Left cardiac atrium (tissue), 4 donors: ENCODE results near the gene KBTBD12. TPM values are rescaled to one million over a fixed set of nuclear protein-coding genes. Genes with fewer than 3 reads are reported as not detected.
A peak's percentile ranks its signal among the peaks of the same experiment; 100 is the strongest.

Source experiments
- ATAC-seq, 2 donors: fragments of 200-7000 bp; cut with Tn5 transposase; one replicate each; pipeline ENCODE4 v1.9.1; 2020; ENCODE audit warnings: mild to moderate bottlenecking in 2 of 2, moderate library complexity in 2 of 2
- DNase-seq: peaks from one replicate; pipeline ENCODE4 v3.0.0-alpha.2; 2020
- intact Hi-C, 2 donors: fragments of 100-400 bp; cut with DNase I; formaldehyde crosslinking; loops; one replicate each; pipeline versions ENCODE4 v1.14.1 to v1.15.1; 2022 to 2023
- total RNA-seq, 2 donors: library from RNA; stranded (reverse); fragmentation: NEBNext Ultra II Directional; extraction: Animal tissue kit (Norgen Biotek cat#: 25700); gene quantifications; one replicate each; pipeline ENCODE4 v1.2.1, GENCODE V29; 2021
- donor health status: DM: no; HTN: yes; CAD: no.
- donor health status: DM: no; HTN: yes; CAD: no; lungs with severe emphysema.
- donor health status: DM: yes; HTN: yes; CAD: no.
- donor health status: Dilated cardiomyopathy.

Gene KBTBD12
- total RNA-seq, 2 donors from 2014 or later, result 3.2 to 5.1 TPM

GRCh38 chr3:127975153-127976029, 60.4 kb downstream of the KBTBD12 start:
- intact Hi-C loops, result loop anchor here in 1 of 2 donors (5.0 kb wide), 1 partner anchor 323 kb away; no protein-coding TSS in a partner anchor
- ATAC-seq (no peak), DNase-seq (no peak)

GRCh38 chr3:127978636-127979035, 63.6 kb downstream of the KBTBD12 start:
- ATAC-seq (no peak), DNase-seq (no peak)
- intact Hi-C loops, result loop anchor here in 1 of 2 donors (5.0 kb wide), 1 partner anchor 326 kb away; no protein-coding TSS in a partner anchor

- intact Hi-C loops, result loop anchor here in 1 of 2 donors (5.0 kb wide), 1 partner anchor 327 kb away; no protein-coding TSS in a partner anchor
- ATAC-seq (no peak), DNase-seq (no peak)
These were observed 64.4 kb downstream of the KBTBD12 start for GRCh38 chr3:127979473-127979872.

GRCh38 chr3:127981097-127981496, 66.1 kb downstream of the KBTBD12 start:
- no peak for ATAC-seq
- intact Hi-C loops, result no loop called here
- no peak for DNase-seq

- no peak for DNase-seq
- ATAC-seq, result no peak
- intact Hi-C loops, result no loop called here
These were observed 67.1 kb downstream of the KBTBD12 start for GRCh38 chr3:127982155-127982554.

GRCh38 chr3:127984241-127984975, 69.4 kb downstream of the KBTBD12 start:
- ATAC-seq (no peak), DNase-seq (no peak)

GRCh38 chr3:127985216-127985615, 70.2 kb downstream of the KBTBD12 start:
- DNase-seq (no peak), ATAC-seq (no peak)
- intact Hi-C loops, result no loop called here

More at GRCh38 chr3:127984241-127984975, 69.4 kb downstream of the KBTBD12 start:
- intact Hi-C loops, result no loop called here

- ATAC-seq, result no peak
- intact Hi-C loops, result no loop called here
- no peak for DNase-seq
These were observed 70.7 kb downstream of the KBTBD12 start for GRCh38 chr3:127985655-127986225.

GRCh38 chr3:127986803-127987202, 71.8 kb downstream of the KBTBD12 start:
- intact Hi-C loops, result no loop called here
- peak in 1 of 2 donors; percentile 55 for ATAC-seq
- DNase-seq, result no peak

GRCh38 chr3:127987309-127987995, 72.4 kb downstream of the KBTBD12 start:
- no peak for ATAC-seq

GRCh38 chr3:127988770-127989557, 73.9 kb downstream of the KBTBD12 start:
- ATAC-seq (no peak), DNase-seq (no peak)
- intact Hi-C loops, result no loop called here

More at GRCh38 chr3:127987309-127987995, 72.4 kb downstream of the KBTBD12 start:
- DNase-seq, result no peak
- intact Hi-C loops, result no loop called here

- no peak for DNase-seq
- no peak for ATAC-seq
- intact Hi-C loops, result no loop called here
These were observed 75.0 kb downstream of the KBTBD12 start for GRCh38 chr3:127990051-127990450.

GRCh38 chr3:127990461-127990860, 75.4 kb downstream of the KBTBD12 start:
- ATAC-seq (no peak), DNase-seq (no peak)
- intact Hi-C loops, result no loop called here

GRCh38 chr3:127991251-127991650, 76.2 kb downstream of the KBTBD12 start:
- intact Hi-C loops, result no loop called here
- no peak for DNase-seq
- no peak for ATAC-seq

- DNase-seq (no peak), ATAC-seq (no peak)
- intact Hi-C loops, result no loop called here
These were observed 76.6 kb downstream of the KBTBD12 start for GRCh38 chr3:127991681-127992080.

GRCh38 chr3:127992127-127992526, 77.1 kb downstream of the KBTBD12 start:
- ATAC-seq (no peak), DNase-seq (no peak)
- intact Hi-C loops, result no loop called here

- ATAC-seq (no peak), DNase-seq (no peak)
- intact Hi-C loops, result no loop called here
These were observed 79.0 kb downstream of the KBTBD12 start for GRCh38 chr3:127994011-127994410.

- ATAC-seq (no peak), DNase-seq (no peak)
- intact Hi-C loops, result no loop called here
These were observed 82.0 kb downstream of the KBTBD12 start for GRCh38 chr3:127997016-127997415.
